Panc1 (cell line): ENCODE measurements around the gene GNB2. TPM values are rescaled to one million over a fixed set of nuclear protein-coding genes. Genes with fewer than 3 reads are reported as not detected.

Experiments used
- ATAC-seq: fragments of 200-7000 bp; cut with Tn5 transposase; 2 replicates; pipeline ENCODE4 v1.9.1; 2020; ENCODE audit warnings: mild to moderate bottlenecking, moderate library complexity
- Bru-seq: library from RNA; stranded (reverse); fragments of 400-500 nt; gene quantifications from one replicate; lab custom pipeline; 2021; lab: Mats Ljungman, UMichigan
- BruChase-seq, 2 experiments: library from RNA; stranded (reverse); fragments of 400-500 nt; gene quantifications; one replicate each; lab custom pipeline; 2021; lab: Mats Ljungman, UMichigan
- BruUV-seq: library from RNA; stranded (reverse); fragments of 400-500 nt; replicated peaks from 2 replicates; lab custom pipeline; 2021; lab: Mats Ljungman, UMichigan
- CTCF ChIA-PET: fragments of 300-600 bp; sonication (Branson Sonifier 250); formaldehyde crosslinking; loops from one replicate; lab custom pipeline; 2022; ENCODE audit warnings: antibody characterized with exemption; lab: Charles Lee
- POLR2A ChIA-PET: fragments of 300-600 bp; sonication (Branson Sonifier 250); formaldehyde crosslinking; loops from one replicate; lab custom pipeline; 2022; ENCODE audit warnings: antibody characterized with exemption; lab: Charles Lee
- DNase-seq: peaks from one replicate; pipeline ENCODE4 v3.0.0-alpha.2; 2010; ENCODE audit warnings: low read depth, low spot score
- H3K27ac ChIP-seq: 2 replicates; pipeline ENCODE4 v1.5.1; 2011; ENCODE audit warnings: mild to moderate bottlenecking, low read length, inconsistent platforms
- H3K27me3 ChIP-seq: fragments of 200-500 bp; sonication (Bioruptor generic); 2 replicates; pipeline ENCODE4 v1.6.0; 2014; ENCODE audit warnings: low read length, inconsistent platforms; ENCODE audit not compliant: control insufficient read depth, insufficient read depth
- H3K36me3 ChIP-seq: fragments of 200-500 bp; sonication (Bioruptor generic); 2 replicates; pipeline ENCODE4 v1.5.1; 2014; ENCODE audit warnings: inconsistent platforms, mild to moderate bottlenecking, low read length, moderate library complexity; ENCODE audit not compliant: control insufficient read depth, insufficient read depth
- H3K4me1 ChIP-seq: 2 replicates; pipeline ENCODE4 v1.5.1; 2011; ENCODE audit warnings: inconsistent platforms, mild to moderate bottlenecking, low read length, moderate library complexity; ENCODE audit not compliant: control insufficient read depth, insufficient read depth
- H3K4me3 ChIP-seq, 2 experiments: 2 replicates each; pipeline ENCODE4 v1.5.1; 2011 to 2012; ENCODE audit warnings: low read depth in 2 of 2, low read length in 2 of 2, mild to moderate bottlenecking in 2 of 2, inconsistent platforms in 1 of 2, moderate library complexity in 1 of 2
- H3K9me3 ChIP-seq: fragments of 200-500 bp; sonication (Bioruptor generic); 2 replicates; pipeline ENCODE4 v1.5.1; 2014; ENCODE audit warnings: low read depth, mild to moderate bottlenecking, inconsistent platforms, low read length, moderate library complexity; ENCODE audit not compliant: control insufficient read depth, insufficient read depth
- CTCF ChIP-seq: fragments of 450-650 bp; IDR thresholded peaks from 2 replicates; pipeline ENCODE4 v1.5.1; 2017; ENCODE audit warnings: mild to moderate bottlenecking
- POLR2AphosphoS5 ChIP-seq: IDR thresholded peaks from 2 replicates; pipeline ENCODE4 v1.6.1; 2012; ENCODE audit warnings: mild to moderate bottlenecking, low read depth, low read length, moderate library complexity
- REST ChIP-seq, 2 experiments: IDR thresholded peaks; 2 replicates each; pipeline ENCODE4 v1.6.1; 2011 to 2012; ENCODE audit warnings: low read depth in 2 of 2, control low read depth in 1 of 2, low read length in 1 of 2, mild to moderate bottlenecking in 1 of 2, moderate library complexity in 1 of 2; ENCODE audit not compliant: insufficient read depth in 1 of 2
- SIN3A ChIP-seq: IDR thresholded peaks from 2 replicates; pipeline ENCODE4 v1.6.1; 2012; ENCODE audit warnings: low read depth, mild to moderate bottlenecking, low read length, moderate library complexity, borderline replicate concordance; ENCODE audit not compliant: insufficient read depth
- TCF7L2 ChIP-seq: IDR thresholded peaks from 2 replicates; pipeline ENCODE4 v1.6.1; 2011; ENCODE audit warnings: mild to moderate bottlenecking, low read depth, low read length, inconsistent platforms
- in situ Hi-C: cut with HindIII; loops from 2 replicates; pipeline ENCODE4 v1.10.0; 2016; ENCODE audit warnings: low sequenced_read_pairs, low pct_unique_long_range_greater_than_20kb
- intact Hi-C: fragments of 100-400 bp; cut with micrococcal nuclease; formaldehyde crosslinking; loops from one replicate; pipeline ENCODE4 v1.10.0; 2022; ENCODE audit not compliant: unreplicated experiment
- long read RNA-seq: library from polyadenylated mRNA; unstranded; transcript quantifications from one replicate; pipeline ENCODE4 v2.0.0, GENCODE V29; 2021; ENCODE audit not compliant: unreplicated experiment
- polyA plus RNA-seq: library from polyadenylated mRNA; unstranded; fragments of >200 nt; gene quantifications from one replicate; pipeline ENCODE4 v1.2.1, GENCODE V29; 2012; ENCODE audit warnings: missing spikeins; ENCODE audit not compliant: insufficient read length
- total RNA-seq: library from RNA; stranded (reverse); gene quantifications from one replicate; pipeline ENCODE4 v1.2.1, GENCODE V29; 2021; ENCODE audit not compliant: unreplicated experiment

The GNB2 gene
- total RNA-seq (289 TPM), Bru-seq, nascent RNA (percentile 68 among the genes with signal in this experiment), BruChase-seq, experiment 1, labeled RNA remaining after a 2-hour chase (percentile 80 among the genes with signal in this experiment), BruChase-seq, experiment 2, labeled RNA remaining after a 6-hour chase (percentile 93 among the genes with signal in this experiment)
- 485 TPM for polyA plus RNA-seq
- long read RNA-seq, transcript GNB2-202 (9 exons, 1,524 nt), result minor isoform, 6 of 178 reads
- long read RNA-seq, transcript GNB2-201 (10 exons, 1,878 nt), result major isoform, 128 of 178 reads
- long read RNA-seq, partial matches to known transcripts, result 37 of 178 reads
- long read RNA-seq, other reads (novel, unspliced or antisense), result 5 of 178 reads

GRCh38 chr7:100673302-100673941, at the start of gene GNB2:
GNB2 (plus strand) TSS chr7:100673740; CDS start chr7:100676266, 2,526 bp downstream.
- BruUV-seq, result no TSS peak
- POLR2A ChIA-PET, result no interaction called here
- Histone ChIP-seq H3K9me3 (no peaks in the 10 kb centered on the region), H3K4me1 (peaks cover 17% of the 10 kb centered on the region), H3K27me3 (no peaks in the 10 kb centered on the region), H3K4me3 (peak within 1 kb of the TSS; percentile 66 to 93), H3K27ac (peak within 1 kb of the TSS; percentile 86), H3K36me3 (peaks cover 3% of the 10 kb centered on the region)
- CTCF ChIA-PET, result no interaction called here
- peak; percentile 85; the same call in 1 of the 2 replicates for TF ChIP-seq SIN3A
- no peak for TF ChIP-seq CTCF
- 0 out of 4 replicates have a peak, but pooled peaks of 1 of the 2 experiments have one; percentile 16 for TF ChIP-seq REST (IDR thresholded peaks at IDR 0.05; ENCODE audit: insufficient read depth in 1 of 2, low read depth in 2 of 2, low read length in 1 of 2)
- TF ChIP-seq TCF7L2, result peak; percentile 41; the same call in 1 of the 2 replicates
- TF ChIP-seq POLR2AphosphoS5, result peak; percentile 80
- ATAC-seq (peak; percentile 89), DNase-seq (peak; percentile 98)
- in situ Hi-C loops (no loop called here), intact Hi-C loops (no loop called here)

GRCh38 chr7:100623951-100624824, 49.4 kb upstream of the GNB2 start:
- Histone ChIP-seq H3K4me1 (no peaks in the 10 kb centered on the region), H3K27me3 (no peaks in the 10 kb centered on the region), H3K4me3 (no peak overlapping the region), H3K27ac (no peak overlapping the region), H3K36me3 (no peaks in the 10 kb centered on the region; the same call in 1 of the 2 replicates), H3K9me3 (no peaks in the 10 kb centered on the region)
- TF ChIP-seq POLR2AphosphoS5, result no peak
- no peak for TF ChIP-seq SIN3A
- TF ChIP-seq CTCF, result no peak
- TF ChIP-seq REST (IDR thresholded peaks at IDR 0.05; ENCODE audit: insufficient read depth in 1 of 2, low read depth in 2 of 2, low read length in 1 of 2), result no peak
- TF ChIP-seq TCF7L2, result no peak
- in situ Hi-C loops, result no loop called here
- no TSS peak for BruUV-seq
- ChIA-PET POLR2A (interaction anchor here (0.6 kb wide), 1 partner anchor 593 kb away, joined by 10 read pairs; the partner anchor contains the start of gene PLOD3), CTCF (no interaction called here)
- ATAC-seq (no peak), DNase-seq (no peak)
- intact Hi-C loops, result no loop called here
